ENCODE data around the gene RPS6KA2.

RPS6KA2 gene

DNA sequence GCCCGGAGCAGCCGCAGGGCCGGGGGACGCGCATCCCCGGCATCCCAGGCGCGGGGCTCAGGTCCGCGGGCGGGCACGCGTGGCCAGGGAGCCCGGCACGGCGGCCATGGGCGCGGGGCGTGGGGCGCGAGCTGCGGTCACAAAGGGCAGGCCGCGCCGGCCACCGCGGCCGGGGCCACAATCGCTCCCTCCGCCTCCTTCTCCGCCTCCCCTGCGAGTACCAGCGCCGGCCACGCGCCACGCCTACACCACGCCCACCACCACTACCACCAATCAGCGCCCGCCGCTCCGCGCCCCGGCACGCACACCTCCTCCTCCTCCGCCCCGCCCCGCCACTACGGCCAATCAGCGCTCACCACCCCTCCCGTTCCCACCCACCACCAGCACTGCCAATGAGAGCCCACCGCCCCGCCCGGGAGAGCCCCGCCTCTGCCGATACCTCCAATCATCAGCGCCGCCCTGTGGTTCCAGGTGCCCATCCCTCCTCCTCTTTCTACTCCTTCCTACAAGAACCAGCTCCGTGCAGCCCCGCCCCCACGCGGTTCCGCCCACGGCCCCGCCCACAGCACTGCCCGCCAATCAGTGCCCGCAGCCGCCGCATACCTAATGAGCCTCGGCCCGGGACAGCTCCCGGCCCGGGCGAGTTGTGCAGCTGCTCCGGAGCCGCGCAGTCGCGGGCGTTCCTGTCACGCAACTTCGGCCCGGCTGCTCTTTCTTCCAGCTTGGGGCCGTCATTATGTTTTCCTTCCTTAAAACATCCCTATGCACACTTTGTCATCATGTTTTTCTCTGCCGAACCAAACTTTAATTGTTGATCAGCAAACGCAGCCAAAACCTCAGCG lies at the start of gene RPS6KA2:
Gene RPS6KA2, minus strand, starts transcription at position 219 of the 842 bp plus-strand sequence. CDS start 232 bp downstream, outside the sequence.
- DNase-seq: peak; percentile 100

- no peak for DNase-seq
These were observed 49.3 kb upstream of the RPS6KA2 start for GRCh38 chr6:166676270-166676860.

DNA sequence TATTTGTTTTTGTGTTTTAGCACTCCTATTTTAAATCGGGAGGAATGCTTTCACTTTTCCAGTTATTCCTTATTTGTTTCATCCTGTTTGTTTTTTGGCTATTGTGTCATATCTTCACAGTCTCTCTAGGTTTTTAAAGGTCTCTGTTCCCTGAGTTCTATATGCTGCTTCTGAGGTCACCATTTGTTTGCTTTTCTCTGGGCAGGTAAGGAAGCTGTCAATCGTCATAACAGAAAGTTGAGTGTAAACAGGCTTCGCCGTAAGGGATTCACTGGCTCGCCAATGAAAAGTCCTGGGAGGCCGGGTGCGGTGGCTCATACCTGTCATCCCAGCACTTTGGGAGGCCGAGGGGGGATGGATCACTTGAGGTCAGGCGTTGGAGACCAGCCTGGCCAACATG lies 48.7 kb upstream of the RPS6KA2 start:
- DNase-seq: no peak

DNA sequence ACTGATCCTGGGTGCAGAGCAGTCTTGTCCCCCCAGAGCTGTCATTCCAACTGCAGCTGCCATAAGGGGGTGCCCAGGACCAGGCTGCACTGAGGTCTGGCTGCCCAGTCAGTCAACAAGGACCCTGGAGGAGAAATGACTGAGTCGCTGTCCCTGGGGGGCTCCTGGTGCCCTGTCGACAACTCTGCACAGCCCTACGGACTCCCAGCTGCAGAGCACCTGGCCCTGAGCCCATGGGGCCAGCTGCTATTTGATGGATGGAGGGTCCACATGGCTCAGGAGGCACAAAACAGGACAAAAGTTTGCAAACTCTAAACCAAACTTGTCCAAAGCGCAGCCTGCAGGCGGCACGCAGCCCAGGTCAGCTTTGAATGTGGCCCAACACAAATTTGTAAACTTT lies 46.3 kb upstream of the RPS6KA2 start:
- DNase-seq: no peak

GRCh38 chr6:166672624-166673206 lies 45.7 kb upstream of the RPS6KA2 start:
- no peak for DNase-seq

DNA sequence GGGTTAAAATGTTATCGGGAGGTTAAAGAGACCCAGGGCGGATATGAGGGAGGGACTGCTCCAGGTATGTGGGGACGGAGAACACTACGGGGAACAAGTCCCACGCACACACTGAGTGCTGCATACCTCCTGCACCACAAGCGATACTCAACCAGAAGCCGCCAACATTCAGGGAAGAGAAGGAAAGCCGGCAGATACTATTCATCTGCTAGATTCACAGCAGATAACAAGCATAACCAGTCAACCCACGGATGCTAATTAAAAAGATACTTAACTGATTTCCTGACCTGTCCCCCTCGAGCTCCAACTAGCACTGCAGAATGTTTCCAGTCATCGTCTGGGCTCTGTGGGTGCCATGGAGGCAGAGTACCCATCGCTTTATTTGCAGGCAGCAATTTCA lies 45.1 kb upstream of the RPS6KA2 start:
- no peak for DNase-seq

DNA sequence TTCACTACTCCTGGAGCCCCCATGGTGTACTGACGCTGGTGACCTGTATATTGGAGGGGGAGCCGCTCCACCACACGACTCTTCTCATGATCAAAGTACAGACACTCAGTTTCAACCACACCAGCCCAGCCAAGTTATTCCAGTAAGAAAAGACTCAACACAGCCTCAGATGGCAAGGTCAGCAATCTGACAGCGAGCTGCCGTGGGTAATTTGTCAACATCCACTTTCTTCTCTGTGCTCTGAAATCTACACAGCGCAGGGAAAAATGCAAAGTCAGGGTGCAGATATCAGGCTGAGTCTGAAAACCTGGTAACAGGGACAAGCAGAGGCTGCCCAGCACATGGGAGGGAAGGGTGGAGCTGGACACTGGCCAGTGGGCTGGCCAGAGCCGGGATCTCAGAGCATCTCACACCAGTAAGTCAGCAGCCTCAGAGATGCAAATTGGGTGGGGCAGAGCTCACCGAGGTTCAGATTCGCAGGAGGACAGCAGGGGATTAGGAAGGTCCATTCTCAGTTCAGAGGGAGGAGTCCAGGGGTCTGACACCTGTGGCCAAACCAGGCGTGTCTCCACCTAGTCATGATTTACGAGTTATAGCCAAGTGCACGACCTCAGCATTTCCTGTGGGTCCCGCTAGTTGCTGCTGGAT lies 44.5 kb upstream of the RPS6KA2 start:
- DNase-seq: no peak

DNA sequence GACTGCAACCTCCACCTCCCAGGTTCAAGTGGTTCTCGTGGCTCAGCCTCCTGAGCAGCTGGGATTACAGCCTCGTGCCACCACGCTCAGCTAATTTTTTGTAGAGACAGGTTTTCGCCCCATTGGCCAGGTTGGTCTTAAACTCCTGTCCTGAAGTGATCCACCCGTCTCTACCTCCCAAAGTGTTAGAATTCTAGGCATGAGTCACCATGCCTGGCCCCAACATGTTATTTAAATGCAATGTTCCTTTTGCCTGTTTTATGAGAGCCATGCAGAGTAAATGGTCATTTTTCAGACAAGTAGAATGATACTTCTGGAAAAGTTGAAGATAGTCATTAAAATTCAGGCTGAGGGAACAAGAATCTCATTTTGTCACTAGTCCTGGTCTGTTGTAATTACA lies 43.8 kb upstream of the RPS6KA2 start:
- no peak for DNase-seq

- no peak for DNase-seq
These were observed 43.0 kb upstream of the RPS6KA2 start for GRCh38 chr6:166670013-166670412.

GRCh38 chr6:166667796-166668610 lies 41.0 kb upstream of the RPS6KA2 start:
- no peak for DNase-seq

DNA sequence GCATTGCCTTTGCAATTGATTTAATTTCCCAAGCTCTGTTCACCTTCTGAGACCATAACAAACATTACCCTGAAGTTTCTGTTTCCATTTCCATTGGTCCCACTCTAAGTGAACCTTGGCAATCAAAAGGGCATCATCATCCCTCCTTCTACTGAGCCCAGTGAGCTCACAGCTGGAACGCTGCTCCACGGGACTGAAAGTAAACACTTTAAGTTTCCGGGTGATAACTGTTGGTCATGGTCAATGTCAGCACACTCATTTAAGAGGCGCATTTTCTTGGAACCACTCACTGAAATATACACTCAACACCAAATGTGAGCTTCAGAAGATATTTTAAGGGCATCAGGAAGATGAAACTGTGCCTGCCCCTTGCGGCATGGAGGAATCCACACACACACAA lies 37.1 kb upstream of the RPS6KA2 start:
- no peak for DNase-seq

- no peak for DNase-seq
These were observed 36.5 kb upstream of the RPS6KA2 start for GRCh38 chr6:166663568-166663967.

- DNase-seq: peak; percentile 54
These were observed 35.6 kb upstream of the RPS6KA2 start for GRCh38 chr6:166662690-166663089.

DNA sequence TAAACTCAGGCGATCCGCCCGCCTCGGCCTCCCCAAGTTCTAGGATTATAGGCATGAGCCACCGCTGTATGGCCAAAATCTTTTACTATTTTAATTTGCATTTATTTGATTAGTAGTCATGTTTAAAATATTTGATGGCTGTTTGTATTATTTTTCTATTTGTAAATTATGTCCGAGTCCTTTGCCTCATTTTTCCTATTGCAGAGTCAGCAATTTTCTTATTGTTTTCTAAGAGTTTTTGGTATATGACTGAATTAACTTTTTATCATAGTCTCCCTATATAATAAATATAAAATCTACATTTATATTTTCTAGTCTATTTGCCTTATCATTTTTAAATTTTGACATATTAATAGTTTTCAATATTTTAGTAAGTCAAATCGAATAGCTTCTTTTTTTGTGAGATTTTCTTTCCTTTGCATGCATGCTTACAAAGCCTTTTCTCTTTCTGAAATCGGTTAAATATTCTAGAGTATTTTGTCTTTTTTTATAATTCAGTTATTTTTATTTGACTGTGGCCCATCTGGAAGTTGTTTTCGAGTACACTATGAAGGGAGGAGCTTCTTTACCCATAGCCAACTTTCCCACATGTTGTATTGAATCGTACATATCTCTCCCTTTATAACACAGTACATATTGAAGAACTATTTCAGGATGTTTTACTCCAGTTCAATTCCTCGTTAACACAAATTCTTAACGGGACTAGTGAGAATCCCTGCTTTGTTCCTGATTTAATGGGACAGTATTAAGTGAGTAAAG lies 34.5 kb upstream of the RPS6KA2 start:
- DNase-seq: no peak

DNA sequence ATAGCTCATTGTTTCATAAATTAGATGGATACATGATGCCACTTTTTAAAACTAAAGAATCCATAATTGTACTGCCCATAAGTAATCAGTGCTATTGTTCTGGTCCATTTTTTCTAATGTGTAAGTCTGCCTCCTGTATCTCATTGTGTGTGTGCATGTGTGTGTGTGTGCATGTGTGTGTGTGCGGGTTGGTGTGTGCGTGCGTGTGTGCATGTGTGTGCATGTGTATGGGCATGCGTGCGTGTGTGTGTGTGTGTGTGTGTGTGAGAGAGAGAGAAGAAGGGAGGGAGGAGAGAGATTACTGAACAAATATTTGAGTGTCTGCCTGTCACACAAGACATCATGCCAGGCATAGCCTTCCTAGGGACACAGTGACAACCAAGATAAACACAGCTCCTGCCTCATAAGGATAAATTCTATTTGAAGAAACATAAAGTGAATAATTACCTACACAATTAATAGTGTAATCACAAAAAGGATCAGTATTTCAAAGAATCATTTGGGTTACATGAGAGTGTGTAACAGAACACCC lies 33.2 kb upstream of the RPS6KA2 start:
- DNase-seq: no peak

DNA sequence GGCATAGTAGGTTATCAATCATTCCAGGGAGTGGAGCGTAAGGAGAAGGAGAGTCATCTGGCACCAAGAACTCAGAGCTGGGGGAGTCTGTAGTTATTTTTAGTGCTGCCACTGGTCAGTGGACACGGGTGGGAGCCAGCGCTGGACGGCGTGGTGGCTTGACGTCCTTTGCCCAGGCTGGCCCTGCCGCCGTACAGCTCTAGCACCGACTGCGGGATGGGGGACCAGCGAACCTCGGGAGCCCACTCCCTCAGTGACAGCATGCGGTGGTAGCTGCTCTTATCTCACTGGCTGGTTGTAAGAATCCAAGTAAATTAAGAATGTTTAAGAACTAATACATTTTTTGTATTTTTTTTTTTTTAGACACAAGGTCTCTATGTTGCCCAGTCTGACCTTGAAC lies 32.5 kb upstream of the RPS6KA2 start:
- DNase-seq: no peak

DNA sequence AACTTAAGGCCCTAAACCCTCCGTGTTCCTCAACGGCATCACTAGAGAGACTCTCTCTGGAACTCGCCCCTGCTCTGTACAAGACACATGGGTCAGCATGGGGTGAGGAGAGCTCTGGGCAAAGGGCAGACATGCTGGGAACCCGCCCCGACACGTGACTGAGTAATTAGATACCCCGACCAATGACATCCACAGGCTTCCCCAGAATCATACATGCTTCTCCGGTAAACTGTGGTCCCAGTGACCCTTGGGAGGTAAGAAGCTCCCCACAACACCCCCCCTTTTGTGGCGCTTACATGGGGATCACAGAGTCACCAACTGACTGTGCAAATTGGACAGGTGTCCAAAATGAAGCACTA lies 31.7 kb upstream of the RPS6KA2 start:
- DNase-seq: no peak

DNA sequence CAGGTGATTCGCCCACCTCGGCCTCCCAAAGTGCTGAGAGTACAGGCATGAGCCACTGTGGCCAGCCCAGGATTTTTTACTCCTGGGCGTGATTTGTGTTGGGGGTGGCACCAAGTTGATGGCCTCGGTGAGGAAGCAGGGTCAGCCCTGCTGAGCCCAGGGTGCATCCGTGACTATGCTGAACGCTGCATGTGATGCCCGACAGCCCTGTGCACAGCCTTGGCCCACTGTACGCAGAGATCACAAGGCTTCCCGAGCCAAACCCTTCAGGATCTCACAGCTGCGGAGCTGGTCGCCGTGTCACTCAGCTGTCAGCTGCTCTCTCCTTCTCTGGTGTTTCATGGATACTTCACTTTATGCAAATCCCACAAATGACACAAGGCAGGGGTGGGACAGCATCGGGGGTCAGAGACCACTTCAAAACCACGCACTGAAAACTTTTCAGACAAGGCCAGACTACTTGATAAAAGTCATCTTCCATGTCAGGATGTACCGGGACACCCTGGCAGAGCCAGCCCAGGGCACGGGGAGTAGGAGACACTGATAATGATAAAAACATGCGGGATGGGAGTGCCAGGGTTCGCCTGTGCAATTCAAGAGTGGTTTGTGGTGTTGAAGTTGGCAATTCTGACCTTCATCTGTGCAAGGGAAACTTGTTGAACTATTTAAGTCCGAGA lies 31.2 kb upstream of the RPS6KA2 start:
- DNase-seq: no peak

- peak; percentile 35 for DNase-seq
These were observed 30.5 kb upstream of the RPS6KA2 start for GRCh38 chr6:166657531-166657930.

DNA sequence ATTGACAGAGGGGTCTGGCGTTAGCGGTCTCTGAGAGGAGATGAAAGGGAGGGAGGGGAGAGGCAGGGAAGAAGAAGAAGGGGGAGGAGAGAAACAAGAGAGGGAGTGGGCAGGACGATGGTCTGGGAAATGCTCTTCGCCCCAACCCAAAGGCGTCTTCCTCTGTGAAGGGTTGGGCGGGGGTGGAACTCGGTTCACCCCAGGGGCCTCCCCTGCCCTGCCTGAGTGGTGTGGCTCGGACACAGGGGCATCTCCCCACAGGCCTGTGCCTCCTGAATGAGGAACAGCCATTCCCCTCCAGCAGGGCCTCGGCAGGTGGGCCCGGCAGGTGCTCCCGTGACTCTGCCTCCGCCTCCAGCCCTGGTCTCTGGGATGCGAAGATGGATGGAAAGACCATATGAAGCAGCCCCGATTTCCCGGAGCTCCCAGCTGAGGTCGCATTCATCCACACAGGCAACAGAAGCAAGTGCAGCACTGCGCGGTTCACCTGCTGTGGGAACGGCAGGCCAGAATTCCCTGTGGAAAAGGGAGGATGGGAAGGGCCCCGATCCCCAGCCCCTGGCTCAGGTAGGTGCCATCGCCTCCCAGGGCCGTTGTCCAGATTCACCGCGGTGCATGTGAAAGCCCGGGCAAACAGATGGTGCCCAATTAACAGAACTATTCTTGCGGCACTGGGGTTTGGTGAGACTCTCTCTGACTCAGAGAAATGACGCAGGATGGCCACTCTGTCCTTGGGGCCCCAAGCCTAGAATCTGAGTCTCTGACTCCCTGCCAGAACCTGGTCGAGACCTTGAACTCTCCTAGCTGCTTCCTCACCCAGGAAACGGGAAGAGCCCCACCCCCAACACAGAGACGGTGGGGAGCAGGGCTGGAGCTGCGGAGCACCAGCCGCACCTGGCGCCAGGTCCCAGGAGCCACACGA lies 29.4 kb upstream of the RPS6KA2 start:
- DNase-seq: peak; percentile 34
